HL-60 (cell line): ENCODE results near the gene ZNRF1.

ENCODE experiments used
- DNase-seq, 2 experiments: peaks; one replicate each; pipeline ENCODE4 v3.0.0-alpha.2; 2010 to 2020; ENCODE audit warnings: low read depth in 1 of 2, low spot score in 1 of 2
- H3K27ac ChIP-seq: fragments of 250-450 bp; sonication (Bioruptor Pico); replicated peaks from 2 replicates; pipeline ENCODE4 v1.5.1; 2020; ENCODE audit warnings: mild to moderate bottlenecking, moderate library complexity
- H3K27me3 ChIP-seq: fragments of 250-450 bp; sonication (Bioruptor Pico); 2 replicates; pipeline ENCODE4 v1.5.1; 2021; ENCODE audit warnings: mild to moderate bottlenecking, moderate library complexity; ENCODE audit not compliant: insufficient read depth, poor library complexity, severe bottlenecking
- H3K4me3 ChIP-seq: replicated peaks from 2 replicates; pipeline ENCODE4 v1.5.1; 2011; ENCODE audit warnings: mild to moderate bottlenecking, control low read depth, low read length; ENCODE audit not compliant: insufficient read depth
- CTCF ChIP-seq: IDR thresholded peaks from one replicate; pipeline ENCODE4 v1.5.1; 2011; ENCODE audit warnings: low read length, control low read depth, inconsistent platforms; ENCODE audit not compliant: insufficient read depth
- GABPA ChIP-seq: IDR thresholded peaks from 2 replicates; pipeline ENCODE4 v1.6.1; 2012; ENCODE audit warnings: low read depth
- POLR2AphosphoS5 ChIP-seq: IDR thresholded peaks from 2 replicates; pipeline ENCODE4 v1.6.1; 2012; ENCODE audit warnings: low read depth
- REST ChIP-seq: IDR thresholded peaks from 2 replicates; pipeline ENCODE4 v1.6.1; 2012; ENCODE audit warnings: low read depth; ENCODE audit not compliant: insufficient replicate concordance
- SPI1 ChIP-seq: IDR thresholded peaks from 2 replicates; pipeline ENCODE4 v1.6.1; 2012; ENCODE audit warnings: low read depth, mild to moderate bottlenecking, borderline replicate concordance

Gene ZNRF1

GRCh38 chr16:75038036-75038858 lies 39.4 kb downstream of the ZNRF1 start:
- Histone ChIP-seq H3K27ac (no peak overlapping the region), H3K27me3 (no peaks in the 10 kb centered on the region), H3K4me3 (no peak overlapping the region)
- TF ChIP-seq REST (no peak), GABPA (no peak), CTCF (no peak), POLR2AphosphoS5 (no peak), SPI1 (no peak)
- peak in 1 of 2 experiments; percentile 50 for DNase-seq

GRCh38 chr16:75039941-75040340 lies 41.1 kb downstream of the ZNRF1 start:
- H3K27me3 ChIP-seq: no peaks in the 10 kb centered on the region
- TF ChIP-seq CTCF (no peak), GABPA (no peak)
- H3K27ac ChIP-seq: no peak overlapping the region
- no peak overlapping the region for H3K4me3 ChIP-seq
- no peak for DNase-seq

- no peak for DNase-seq
- Histone ChIP-seq H3K27ac (peak overlapping the region; percentile 47), H3K27me3 (no peaks in the 10 kb centered on the region), H3K4me3 (no peak overlapping the region)
- TF ChIP-seq REST (no peak), GABPA (no peak), SPI1 (no peak), POLR2AphosphoS5 (no peak), CTCF (no peak)
These were observed 43.8 kb downstream of the ZNRF1 start for GRCh38 chr16:75042426-75043174.
